Renal cortical epithelial cell (primary cell): ENCODE measurements around the gene TTLL8. TPM values are rescaled to one million over a fixed set of nuclear protein-coding genes. Genes with fewer than 3 reads are reported as not detected.
"Not testable (repeated sequence)": the region's sequence is repeated elsewhere in the genome, so short reads cannot be mapped to it uniquely, and the experiment has no call there.

Experiments used
- DNase-seq: peaks from one replicate; pipeline ENCODE4 v3.0.0-alpha.2; 2011; ENCODE audit warnings: low read depth
- total RNA-seq: library from RNA; depleted of rRNA; stranded (reverse); fragments of >200 nt; gene quantifications from 2 replicates; pipeline ENCODE4 v1.2.3, GENCODE V29; 2014

Gene TTLL8
- total RNA-seq, result not detected in 2 replicates

DNA sequence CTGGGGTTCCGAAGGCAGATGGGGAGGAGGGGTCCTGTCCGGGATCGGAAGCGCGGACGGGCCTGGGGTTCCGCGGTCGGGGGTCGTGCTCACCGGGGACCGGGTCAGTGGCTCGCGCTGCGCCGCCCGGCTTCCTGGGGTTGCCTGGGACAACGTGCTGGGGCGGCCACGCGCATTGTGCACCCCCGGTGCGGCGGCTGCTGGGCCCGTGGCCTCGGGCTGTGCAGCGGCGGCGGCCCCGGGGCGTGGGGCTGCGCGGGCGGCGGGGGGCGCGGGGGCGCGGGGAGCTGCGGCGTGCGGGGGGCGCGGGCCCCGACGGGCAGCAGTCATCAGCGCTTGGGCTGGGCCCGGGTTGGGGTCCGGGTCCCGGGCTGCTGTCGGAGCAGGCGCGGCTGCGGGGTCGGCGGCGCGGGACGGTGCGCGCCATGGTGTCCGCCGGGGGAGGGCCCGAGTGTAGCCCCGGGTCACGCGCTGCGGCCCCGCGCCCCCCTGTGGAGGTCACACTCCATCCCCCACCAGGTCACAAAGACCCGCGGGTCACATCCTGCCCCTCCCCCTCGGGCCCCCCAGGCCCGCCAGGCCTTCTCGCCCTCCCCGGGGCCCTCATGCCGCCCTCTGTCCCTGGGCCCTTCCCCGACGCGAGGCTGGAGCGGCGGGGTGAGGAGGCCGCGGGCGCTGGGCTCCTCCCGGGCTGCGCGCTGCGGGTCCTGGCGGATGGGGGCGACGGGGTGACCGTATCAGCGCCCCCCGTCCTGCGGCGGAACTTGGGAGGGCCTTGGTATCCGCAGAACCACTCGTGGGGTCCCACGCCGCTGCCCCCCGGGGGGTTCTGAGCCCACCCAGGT is at the start of gene TTLL8:
Gene TTLL8, minus strand, starts transcription at position 238 of the 845 bp plus-strand sequence.
- no peak for DNase-seq

DNA sequence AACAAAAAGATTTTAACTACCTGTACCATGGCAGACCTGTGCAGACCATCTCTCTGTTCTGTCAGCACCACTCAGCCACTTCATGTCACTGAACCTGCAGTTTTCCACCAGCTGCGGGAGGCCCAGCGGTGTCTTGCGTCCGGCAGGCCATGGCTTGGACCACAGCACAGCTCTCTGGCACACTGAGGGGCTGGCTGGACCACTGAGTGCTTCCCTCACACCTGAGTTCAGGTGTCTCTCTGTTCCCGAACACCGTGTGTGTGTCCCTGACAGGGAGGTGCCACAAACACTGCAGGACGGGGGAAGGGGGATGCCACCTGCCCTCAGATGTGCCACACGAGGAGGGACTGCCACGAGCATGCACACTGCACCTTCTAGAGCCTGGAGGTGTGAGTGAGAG is 49.4 kb upstream of the TTLL8 start:
- DNase-seq, result no peak

DNA sequence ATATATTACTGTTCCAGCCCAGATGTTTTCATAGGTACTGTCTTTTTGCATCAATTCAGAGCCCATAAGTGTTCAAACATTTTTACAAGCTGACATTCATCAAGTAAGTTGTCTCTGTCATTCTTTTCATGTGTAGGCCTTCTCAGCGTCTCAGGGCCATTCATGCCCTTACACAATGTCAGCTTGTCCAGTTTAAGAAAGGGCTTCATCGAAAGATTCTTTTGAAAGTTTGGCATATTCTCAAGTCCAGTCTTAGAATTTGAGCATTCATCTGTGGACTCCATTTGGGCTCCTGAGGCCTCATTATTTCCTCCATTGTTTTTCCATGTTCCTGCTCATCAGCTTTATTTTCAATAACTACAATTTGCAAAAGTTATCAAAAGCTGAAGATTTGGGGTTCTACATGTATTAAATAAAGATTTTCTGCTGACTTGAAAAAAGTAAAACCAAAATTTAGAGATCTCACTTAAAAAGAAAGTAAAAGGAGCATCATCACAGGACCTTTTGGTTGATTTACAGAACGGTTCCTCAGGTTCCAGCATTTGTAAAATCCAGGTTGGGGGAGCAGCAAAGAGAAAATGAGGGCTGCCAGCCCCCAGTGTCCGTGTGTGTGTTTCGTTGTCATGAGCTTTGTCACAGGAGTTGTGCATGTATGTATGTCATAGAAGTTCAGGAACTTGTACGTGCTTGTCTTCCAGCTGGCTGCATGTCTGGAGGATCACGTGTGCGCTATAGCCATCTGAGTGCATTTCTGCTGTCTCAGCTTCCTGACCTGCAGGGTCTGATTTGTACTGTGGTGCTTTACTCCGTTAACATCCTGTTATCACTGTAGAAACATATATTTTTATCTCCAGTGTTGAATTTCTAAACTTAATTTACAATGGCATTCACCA is 47.4 kb upstream of the TTLL8 start:
- no peak for DNase-seq

- no peak for DNase-seq
These were observed 46.0 kb upstream of the TTLL8 start for GRCh38 chr22:50104141-50104544.

DNA sequence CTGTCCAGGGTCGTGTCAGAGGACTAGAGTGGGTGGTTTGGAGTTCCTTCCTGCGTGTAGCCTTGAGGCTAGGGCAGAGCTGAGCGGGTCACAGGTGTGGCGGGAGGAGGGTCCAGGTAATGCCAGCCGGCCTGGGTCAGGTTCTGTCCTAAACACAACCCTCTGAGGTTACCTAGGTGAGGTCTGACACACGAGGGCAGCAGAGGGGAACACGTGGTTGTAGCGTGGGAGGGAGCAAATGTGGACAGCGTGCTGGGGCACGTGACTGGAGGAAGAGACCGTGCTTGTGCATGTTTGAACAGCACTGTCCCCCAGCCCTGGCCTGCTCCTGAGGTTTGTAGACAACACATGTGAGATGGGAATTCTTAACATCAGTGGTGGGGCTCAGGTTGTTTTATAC is 44.8 kb upstream of the TTLL8 start:
- DNase-seq, result no peak

DNA sequence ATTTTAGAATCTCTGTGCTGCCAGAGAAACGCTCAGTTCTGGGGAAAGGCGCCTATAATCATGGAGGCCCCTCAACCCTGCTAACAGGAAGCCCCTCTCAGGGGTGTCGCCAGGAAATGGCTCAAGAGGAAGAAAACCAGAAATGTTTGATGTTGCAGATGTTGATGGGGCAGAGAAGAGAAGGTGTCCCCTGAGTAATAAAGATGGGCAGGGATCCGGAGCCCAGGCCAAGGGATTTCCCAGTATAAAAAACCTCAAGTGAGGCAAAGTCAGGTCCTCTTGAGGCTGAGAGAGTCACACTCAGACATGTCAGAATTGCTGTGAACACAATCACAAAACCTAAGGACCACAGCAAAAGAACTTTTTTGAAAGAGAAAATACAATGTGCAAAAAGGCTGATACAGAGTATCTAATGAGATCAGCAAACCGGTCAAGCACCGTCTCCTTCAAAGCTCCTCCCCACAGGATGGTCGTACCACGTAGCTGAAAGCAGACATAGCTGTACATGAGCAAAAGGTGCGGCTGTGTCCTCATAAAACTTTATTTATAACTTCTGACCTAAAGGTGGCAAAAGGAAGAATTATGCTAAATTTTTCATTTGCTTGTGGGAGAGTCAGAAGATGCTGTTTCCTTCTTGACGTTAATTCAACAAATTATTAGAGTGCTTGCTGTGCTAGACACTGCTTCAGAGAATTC is 43.9 kb upstream of the TTLL8 start:
- DNase-seq, result no peak

- DNase-seq, result no peak
These were observed 40.0 kb upstream of the TTLL8 start for GRCh38 chr22:50098052-50098451.

DNA sequence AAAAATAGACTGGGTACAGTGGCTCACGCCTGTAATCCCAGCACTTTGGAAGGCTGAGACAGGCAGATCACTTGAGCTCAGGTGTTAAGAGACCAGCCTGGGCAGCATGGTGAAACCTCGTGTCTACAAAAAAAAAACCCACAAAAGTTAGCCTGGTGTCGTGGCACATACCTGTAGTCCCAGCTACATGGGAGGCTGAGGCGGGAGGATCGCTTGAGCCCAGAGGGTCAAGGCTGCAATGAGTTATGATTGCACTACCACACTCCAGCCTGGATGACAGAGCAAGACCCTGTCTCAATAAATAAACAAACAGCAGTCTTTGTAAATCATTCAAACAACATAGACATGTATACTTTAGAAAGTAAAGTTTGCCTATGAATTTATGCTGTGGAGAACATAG is 34.2 kb upstream of the TTLL8 start:
- no peak for DNase-seq

DNA sequence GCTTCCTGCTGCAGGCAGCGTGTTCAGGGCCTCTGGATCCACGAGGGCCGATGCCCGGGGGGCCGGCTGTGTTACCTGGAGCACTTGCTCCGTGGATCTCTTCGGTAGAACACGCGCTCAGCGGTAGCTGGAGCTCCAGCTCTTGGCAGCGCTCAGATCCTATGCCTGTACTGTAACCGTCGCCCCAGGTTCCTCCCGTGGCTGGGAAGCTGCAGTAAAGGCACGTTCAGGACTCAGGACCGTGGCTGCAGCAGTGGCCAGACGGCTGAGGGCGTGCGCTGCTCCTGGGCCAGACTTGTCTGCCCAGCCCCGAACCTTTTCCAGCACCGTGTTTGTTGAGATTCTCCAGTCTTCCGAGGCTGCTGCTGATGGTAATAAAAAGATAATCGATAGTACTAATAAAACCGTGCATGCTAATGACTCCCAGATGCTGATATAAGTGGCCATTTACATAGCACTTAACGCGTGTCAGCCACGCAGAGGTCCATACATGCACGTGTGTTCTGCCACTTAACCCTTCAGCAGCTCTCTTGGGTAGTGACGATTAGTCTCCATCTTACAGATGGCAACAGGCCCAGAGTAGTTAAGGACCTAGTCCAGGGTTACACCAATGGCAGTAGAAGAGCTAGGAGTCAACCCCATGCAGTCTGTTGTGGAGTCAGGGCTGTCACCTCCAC is 33.1 kb upstream of the TTLL8 start:
- DNase-seq, result no peak

DNA sequence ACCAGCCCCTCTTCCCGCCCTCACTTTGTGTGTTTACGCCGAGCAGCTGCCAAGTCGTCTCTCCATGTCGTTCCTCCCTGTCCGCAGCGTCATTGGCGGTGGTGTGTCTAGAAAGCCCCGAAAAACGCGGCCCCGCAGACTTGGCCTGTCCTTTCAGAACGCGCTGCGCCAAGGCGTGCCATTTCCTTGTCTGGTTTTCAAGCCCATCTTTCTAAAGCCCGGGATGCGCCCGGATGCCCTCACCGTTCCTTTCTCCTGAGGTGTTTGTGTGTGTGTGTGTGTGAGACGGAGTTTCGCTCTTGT is 32.3 kb upstream of the TTLL8 start:
- DNase-seq, result no peak

DNA sequence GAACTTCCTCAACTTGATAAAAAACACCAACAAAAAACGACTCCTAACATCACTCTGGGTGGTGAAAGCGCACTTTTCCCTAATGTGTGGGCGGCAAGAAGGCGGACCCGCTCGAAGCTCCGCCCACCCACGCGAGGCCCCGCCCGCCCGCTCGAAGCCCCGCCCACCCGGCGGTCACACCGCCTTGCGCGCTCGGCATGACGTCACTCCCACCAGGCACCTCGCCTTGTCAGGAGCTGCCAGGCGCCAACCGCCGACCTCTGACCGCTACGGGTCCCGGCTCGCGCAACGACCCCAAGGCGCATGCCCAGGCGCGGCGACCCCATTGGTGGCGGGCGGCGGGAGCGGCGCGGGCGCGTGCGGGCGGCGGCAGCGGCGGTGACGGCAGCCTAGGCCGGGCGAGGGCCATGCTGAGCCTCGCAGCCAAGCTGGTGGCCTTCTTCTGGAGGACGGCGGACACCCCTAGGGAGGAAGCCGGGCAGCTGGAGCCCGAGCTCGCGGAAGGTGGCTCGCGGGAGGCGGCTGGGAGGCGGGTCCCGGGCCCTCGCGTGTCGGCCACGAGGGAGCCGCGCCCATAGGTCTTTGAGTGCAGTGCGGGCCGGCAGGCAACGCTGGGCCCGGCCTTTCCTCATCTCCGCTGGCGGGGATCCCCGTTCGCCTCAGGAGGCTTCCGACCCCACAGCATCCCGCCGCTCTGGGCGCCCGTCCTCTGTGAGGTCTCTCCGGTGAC is 31.7 kb upstream of the TTLL8 start, which contains the start of gene MOV10L1:
Gene MOV10L1, plus strand, starts transcription at position 325 of the 730 bp plus-strand sequence. Its CDS starts 83 bp downstream, at position 408.
- DNase-seq, result no peak

GRCh38 chr22:50089231-50089630 is 31.1 kb upstream of the TTLL8 start:
- DNase-seq, result no peak

- DNase-seq, result no peak
These were observed 30.0 kb upstream of the TTLL8 start for GRCh38 chr22:50088096-50088495.

DNA sequence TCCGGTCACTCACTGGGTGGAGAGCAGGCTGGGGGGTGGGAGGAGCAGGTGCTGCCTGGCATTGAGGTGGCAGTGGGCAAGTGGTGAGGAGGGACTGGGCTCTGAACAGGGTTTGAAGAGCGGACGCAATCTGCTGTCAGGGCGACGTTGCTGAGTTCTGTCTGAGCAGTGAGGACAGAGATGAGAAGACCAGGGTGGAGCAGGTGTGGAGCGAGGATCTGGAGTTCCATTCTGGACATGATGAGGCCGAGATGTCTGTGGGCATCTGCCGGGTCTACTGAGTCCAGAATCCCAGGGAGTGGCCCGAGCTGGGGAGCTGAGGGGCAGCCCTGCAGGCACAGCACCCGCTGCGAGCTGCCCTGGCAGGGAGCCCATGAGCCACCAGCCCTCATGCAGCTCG is 29.5 kb upstream of the TTLL8 start:
- no peak for DNase-seq

- not testable (repeated sequence) for DNase-seq
These were observed 28.9 kb upstream of the TTLL8 start for GRCh38 chr22:50086975-50087374.

DNA sequence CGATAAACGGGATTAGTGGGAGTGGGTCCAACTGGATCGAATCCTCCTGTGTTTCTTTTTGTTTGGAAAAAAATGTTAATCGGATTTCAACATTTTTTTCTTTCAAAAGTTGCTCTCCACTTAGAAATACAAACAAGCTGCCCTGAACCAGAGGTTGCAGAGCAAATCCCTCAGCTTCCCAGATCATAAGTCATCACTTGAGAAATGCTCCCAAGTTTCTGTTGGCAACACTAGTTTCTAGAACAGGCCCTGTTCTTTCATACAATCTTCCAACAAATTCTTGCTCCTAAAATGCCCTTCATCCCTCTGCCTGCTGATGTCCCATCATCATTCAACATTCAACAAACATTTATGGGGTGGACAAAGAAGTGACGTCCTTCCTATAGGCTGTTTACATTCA is 28.4 kb upstream of the TTLL8 start:
- no peak for DNase-seq

DNA sequence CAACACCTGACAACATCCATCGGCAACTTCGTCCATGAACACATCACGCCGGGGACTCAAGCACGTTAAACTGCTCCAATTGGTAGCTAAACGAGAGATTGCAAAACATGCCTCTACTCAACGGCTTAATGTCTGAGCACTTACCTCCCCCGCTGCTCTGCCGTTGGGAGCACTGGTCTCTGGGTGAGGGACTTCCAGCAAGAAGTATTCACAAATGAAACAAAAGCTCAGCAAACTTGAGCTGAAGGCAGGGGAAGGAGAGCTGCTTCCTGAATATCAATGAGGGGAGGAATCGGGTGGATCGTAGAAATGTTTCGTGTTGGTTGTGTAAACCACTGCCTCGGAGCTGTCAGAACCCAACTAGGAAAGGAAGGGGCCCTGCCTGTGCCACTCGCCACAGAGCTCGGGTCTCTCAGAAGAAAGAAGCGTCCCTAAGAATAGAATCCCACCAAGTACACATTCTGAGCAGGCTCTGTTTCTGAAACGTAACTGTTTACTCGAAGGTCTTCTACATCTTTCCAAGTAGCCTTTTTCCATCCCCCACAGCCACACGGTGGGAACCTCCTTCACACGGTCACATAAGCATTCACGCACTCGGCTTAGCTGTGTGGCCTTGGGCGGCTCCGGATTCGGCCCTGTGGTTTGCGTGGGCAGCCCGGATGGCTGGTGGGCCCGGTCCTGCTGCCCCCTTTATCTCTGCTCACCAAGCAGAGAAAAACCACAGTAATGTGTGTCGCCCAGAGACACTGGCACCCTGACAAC is 27.3 kb upstream of the TTLL8 start, which contains the start of gene MLC1:
Gene MLC1, minus strand, starts transcription at position 216 of the 762 bp plus-strand sequence. CDS start 524 bp downstream, outside the sequence.
- DNase-seq, result no peak

DNA sequence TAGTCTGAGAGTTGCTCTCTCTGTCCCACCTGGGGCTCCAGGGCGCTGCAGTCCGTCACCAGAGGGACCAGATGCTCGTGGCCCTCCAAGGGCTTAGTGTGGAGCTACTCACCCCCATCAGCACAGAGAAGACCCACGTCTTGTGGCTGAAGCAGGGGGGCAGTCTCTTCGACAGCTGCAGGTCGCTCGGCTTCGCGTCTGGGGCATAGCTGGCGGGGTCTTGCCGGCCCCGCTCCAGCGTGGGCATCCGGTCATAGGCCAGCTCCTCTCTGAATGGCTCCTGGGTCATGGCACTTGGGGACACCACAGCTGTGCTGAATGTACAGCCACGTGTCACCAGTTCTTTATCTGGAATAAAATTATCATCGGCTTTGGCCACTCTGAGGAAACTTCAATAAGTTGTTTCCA is 26.5 kb upstream of the TTLL8 start:
- DNase-seq, result no peak

GRCh38 chr22:50084080-50084477 is 26.0 kb upstream of the TTLL8 start:
- DNase-seq, result no peak

DNA sequence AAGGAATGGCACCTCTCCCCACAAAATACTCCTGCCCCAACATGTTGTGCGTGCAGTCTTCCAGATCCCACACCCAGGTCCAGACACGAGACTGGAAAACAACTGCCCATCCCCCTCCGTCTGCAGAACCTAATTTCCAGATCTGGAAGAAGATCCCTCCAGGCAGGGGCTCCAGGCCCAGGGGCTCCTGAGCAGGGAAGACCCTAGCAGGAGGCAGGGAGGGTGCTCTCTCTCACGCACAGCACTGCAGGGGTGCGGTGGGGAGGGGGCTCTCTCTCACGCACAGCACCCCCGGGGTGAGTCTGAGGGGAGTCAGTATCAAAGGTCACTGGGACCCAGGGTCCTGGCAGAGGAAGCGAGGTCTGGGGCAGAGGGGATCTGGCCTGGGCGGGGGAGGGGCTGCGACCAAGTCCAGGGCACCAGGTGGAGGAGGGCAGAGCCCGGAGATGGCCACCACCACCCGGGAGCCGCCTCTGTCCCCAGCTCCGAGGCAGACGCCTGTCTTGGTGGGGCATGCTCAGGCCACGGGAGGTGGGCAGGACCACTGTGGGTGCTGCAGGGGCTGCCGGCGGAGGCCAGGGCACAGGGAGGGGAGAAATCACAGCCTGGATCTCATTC is 25.5 kb upstream of the TTLL8 start:
- no peak for DNase-seq
